Omental fat pad (tissue), 4 donors: ENCODE results near the gene CHRM4. TPM values are rescaled to one million over a fixed set of nuclear protein-coding genes. Genes with fewer than 3 reads are reported as not detected.

ENCODE experiments used
- ATAC-seq: fragments of 150-250 bp; one replicate; pipeline ENCODE4 v1.9.1; 2016; ENCODE audit warnings: mild to moderate bottlenecking, moderate library complexity; ENCODE audit not compliant: low FRiP score
- DNase-seq: peaks from one replicate; pipeline ENCODE4 v3.0.0-alpha.2; 2019; ENCODE audit warnings: low spot score
- small RNA-seq: library from RNA; depleted of rRNA; stranded (forward); fragments of <200 nt; gene quantifications from one replicate; pipeline ENCODE3, GENCODE V24; 2016
- total RNA-seq, 4 donors: library from RNA; depleted of rRNA; stranded (reverse); fragments of >200 nt; gene quantifications; one replicate each; pipeline ENCODE4 v1.1.0, GENCODE V29; 2016
- TF ChIP-seq, protein P1 (sequence below), 3 donors: fragments of 450-650 bp; IDR thresholded peaks; one replicate each; pipeline ENCODE4 v1.5.1; 2016 to 2017; ENCODE audit warnings: antibody characterized with exemption in 3 of 3, mild to moderate bottlenecking in 3 of 3, moderate library complexity in 2 of 3

CHRM4 gene
- total RNA-seq, 4 donors from 2014 or later = 0.63 to 0.74 TPM; not detected in 2

DNA sequence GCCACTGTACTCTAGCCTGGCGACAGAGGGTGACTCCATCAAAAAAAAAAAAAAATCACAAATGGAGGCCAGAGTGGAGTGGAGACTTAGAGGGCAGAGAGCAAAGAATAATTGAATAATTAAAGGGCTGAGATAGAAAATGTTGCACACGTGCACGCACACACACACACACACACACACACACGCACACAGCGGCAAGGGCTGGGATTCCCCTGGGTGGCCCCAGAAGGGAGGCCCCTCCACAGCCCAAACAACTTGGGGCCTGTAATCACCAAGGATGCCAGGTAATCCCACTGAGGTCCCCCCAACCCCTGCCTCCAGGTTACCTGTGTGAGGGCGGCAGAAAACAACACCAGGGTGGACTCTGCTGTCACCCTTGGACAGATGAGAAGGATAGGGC is 56.3 kb downstream of the CHRM4 start:
- no peak for DNase-seq
- ATAC-seq = no peak
- TF ChIP-seq, protein P1, sequence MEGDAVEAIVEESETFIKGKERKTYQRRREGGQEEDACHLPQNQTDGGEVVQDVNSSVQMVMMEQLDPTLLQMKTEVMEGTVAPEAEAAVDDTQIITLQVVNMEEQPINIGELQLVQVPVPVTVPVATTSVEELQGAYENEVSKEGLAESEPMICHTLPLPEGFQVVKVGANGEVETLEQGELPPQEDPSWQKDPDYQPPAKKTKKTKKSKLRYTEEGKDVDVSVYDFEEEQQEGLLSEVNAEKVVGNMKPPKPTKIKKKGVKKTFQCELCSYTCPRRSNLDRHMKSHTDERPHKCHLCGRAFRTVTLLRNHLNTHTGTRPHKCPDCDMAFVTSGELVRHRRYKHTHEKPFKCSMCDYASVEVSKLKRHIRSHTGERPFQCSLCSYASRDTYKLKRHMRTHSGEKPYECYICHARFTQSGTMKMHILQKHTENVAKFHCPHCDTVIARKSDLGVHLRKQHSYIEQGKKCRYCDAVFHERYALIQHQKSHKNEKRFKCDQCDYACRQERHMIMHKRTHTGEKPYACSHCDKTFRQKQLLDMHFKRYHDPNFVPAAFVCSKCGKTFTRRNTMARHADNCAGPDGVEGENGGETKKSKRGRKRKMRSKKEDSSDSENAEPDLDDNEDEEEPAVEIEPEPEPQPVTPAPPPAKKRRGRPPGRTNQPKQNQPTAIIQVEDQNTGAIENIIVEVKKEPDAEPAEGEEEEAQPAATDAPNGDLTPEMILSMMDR (IDR thresholded peaks at IDR 0.05) = no peak

DNA sequence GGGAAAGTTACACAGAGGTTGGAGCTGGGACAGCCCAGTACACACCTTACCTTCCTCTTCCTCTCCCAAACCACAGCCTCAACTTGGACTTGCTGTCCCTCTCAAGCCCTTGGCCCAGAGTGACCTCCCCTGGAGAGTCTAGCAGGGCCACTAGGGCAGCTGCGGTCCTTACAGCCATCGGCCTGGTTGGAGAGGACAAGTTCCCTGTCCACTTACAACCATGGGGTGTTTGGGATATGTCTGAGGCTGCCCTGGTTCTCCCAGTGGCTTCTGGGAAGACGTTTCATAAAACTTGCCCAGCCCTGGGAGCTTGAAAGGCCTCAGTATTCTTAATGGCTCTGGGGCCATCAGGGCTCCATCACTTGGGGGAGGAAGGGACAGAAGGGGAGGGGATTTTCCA is 57.4 kb downstream of the CHRM4 start:
- DNase-seq = no peak
- TF ChIP-seq, protein P1 (IDR thresholded peaks at IDR 0.05) = no peak
- no peak for ATAC-seq

Small RNAs within 50 kb of the gene (small RNA-seq; reads per million reads assigned to genes)
- gene MIR4688 = not detected

Other genes with a start within 250 kb of the CHRM4 start
- gene CREB3L1, start 114.1 kb downstream of the CHRM4 start, total RNA-seq = 1 to 10 TPM in 3 of 4 donors, under 1 TPM in 1; 0.94 to 8.7 (median 2.8) TPM
- gene DGKZ, start 44.3 kb downstream of the CHRM4 start, total RNA-seq = 10 to 100 TPM; 29.2 to 79.4 (median 63.3) TPM
- gene MDK, start 10.1 kb downstream of the CHRM4 start, total RNA-seq = 10 to 100 TPM; 11.7 to 18.1 (median 15.2) TPM
- 10 to 100 TPM; 19.2 to 41.0 (median 23.5) TPM for gene AMBRA1, start 202.2 kb upstream of the CHRM4 start, total RNA-seq
- 1 to 10 TPM; 1.4 to 4.0 (median 2.7) TPM for gene HARBI1, start 225.5 kb upstream of the CHRM4 start, total RNA-seq
- 100 to 1,000 TPM in 1 of 4 donors, 10 to 100 TPM in 3; 73.7 to 137 (median 83.3) TPM for gene ATG13, start 225.8 kb upstream of the CHRM4 start, total RNA-seq